Liver (tissue), 9 donors: ENCODE data around the gene E2F2. TPM values are rescaled to one million over a fixed set of nuclear protein-coding genes. Genes with fewer than 3 reads are reported as not detected.

ENCODE experiments used
- DNase-seq: peaks from one replicate; pipeline ENCODE4 v3.0.0-alpha.2; 2017; ENCODE audit warnings: low spot score
- H3K27ac ChIP-seq, 2 donors: one replicate each; pipeline ENCODE4 v1.7.0; 2013; ENCODE audit warnings: inconsistent platforms in 2 of 2, low read length in 2 of 2, control low read depth in 1 of 2, low read depth in 1 of 2, mild to moderate bottlenecking in 1 of 2
- H3K27me3 ChIP-seq, 4 donors: one replicate each; pipeline versions ENCODE4 v1.6.1 to v1.7.0; 2013; ENCODE audit warnings: low read length in 3 of 4, inconsistent platforms in 1 of 4, mild to moderate bottlenecking in 1 of 4, moderate library complexity in 1 of 4; ENCODE audit not compliant: control insufficient read depth in 4 of 4, insufficient read depth in 4 of 4
- H3K36me3 ChIP-seq, 4 donors: one replicate each; pipeline versions ENCODE4 v1.6.1 to v1.7.0; 2013; ENCODE audit warnings: low read length in 3 of 4, mild to moderate bottlenecking in 3 of 4, low read depth in 1 of 4, moderate library complexity in 1 of 4; ENCODE audit not compliant: control insufficient read depth in 4 of 4, insufficient read depth in 3 of 4
- H3K4me1 ChIP-seq, 4 donors: one replicate each; pipeline versions ENCODE4 v1.6.1 to v1.7.0; 2013; ENCODE audit warnings: low read length in 3 of 4, mild to moderate bottlenecking in 3 of 4, moderate library complexity in 1 of 4; ENCODE audit not compliant: control insufficient read depth in 4 of 4, insufficient read depth in 4 of 4
- H3K4me3 ChIP-seq, 3 donors: one replicate each; pipeline versions ENCODE4 v1.6.1 to v1.7.0; 2013; ENCODE audit warnings: low read length in 3 of 3, control low read depth in 1 of 3, low read depth in 1 of 3, mild to moderate bottlenecking in 1 of 3
- H3K9ac ChIP-seq, 2 donors: one replicate each; pipeline ENCODE4 v1.7.0; 2013; ENCODE audit warnings: low read length in 2 of 2, mild to moderate bottlenecking in 2 of 2, moderate library complexity in 2 of 2, control low read depth in 1 of 2, low read depth in 1 of 2
- H3K9me3 ChIP-seq, 4 donors: one replicate each; pipeline versions ENCODE4 v1.6.1 to v1.7.0; 2013; ENCODE audit warnings: low read length in 3 of 4; ENCODE audit not compliant: control insufficient read depth in 4 of 4
- EGR1 ChIP-seq, 2 donors: IDR thresholded peaks; 2 replicates each; pipeline ENCODE4 v1.6.1; 2016 to 2018; ENCODE audit warnings: antibody characterized with exemption in 2 of 2, low read depth in 2 of 2
- FOXA1 ChIP-seq: IDR thresholded peaks from 2 replicates; pipeline ENCODE4 v1.6.1; 2016; ENCODE audit warnings: antibody characterized with exemption
- FOXA2 ChIP-seq: IDR thresholded peaks from 2 replicates; pipeline ENCODE4 v1.6.1; 2016; ENCODE audit warnings: antibody characterized with exemption
- GABPA ChIP-seq, 2 donors: IDR thresholded peaks in 1 of 2; conservative IDR thresholded peaks in 1 of 2; 2 replicates each; pipeline ENCODE4 v1.6.1; 2016; ENCODE audit warnings: antibody characterized with exemption in 2 of 2, mild to moderate bottlenecking in 1 of 2, moderate library complexity in 1 of 2
- HNF4A ChIP-seq, 2 donors: conservative IDR thresholded peaks; 2 replicates each; pipeline ENCODE4 v1.6.1; 2016; ENCODE audit warnings: antibody characterized with exemption in 2 of 2, mild to moderate bottlenecking in 2 of 2
- HNF4G ChIP-seq: IDR thresholded peaks from 2 replicates; pipeline ENCODE4 v1.6.1; 2016; ENCODE audit warnings: antibody characterized with exemption
- JUND ChIP-seq, 2 donors: IDR thresholded peaks; 2 replicates each; pipeline ENCODE4 v1.6.1; 2016; ENCODE audit warnings: antibody characterized with exemption in 2 of 2
- MAX ChIP-seq: IDR thresholded peaks from 2 replicates; pipeline ENCODE4 v1.6.1; 2016; ENCODE audit warnings: antibody characterized with exemption
- NR2F2 ChIP-seq: IDR thresholded peaks from 2 replicates; pipeline ENCODE4 v1.6.1; 2016; ENCODE audit warnings: antibody characterized with exemption
- RAD21 ChIP-seq, 2 donors: IDR thresholded peaks; 2 replicates each; pipeline ENCODE4 v1.6.1; 2016; ENCODE audit warnings: antibody characterized with exemption in 2 of 2, mild to moderate bottlenecking in 2 of 2
- REST ChIP-seq: IDR thresholded peaks from 2 replicates; pipeline ENCODE4 v1.6.1; 2016; ENCODE audit warnings: antibody characterized with exemption, mild to moderate bottlenecking
- RXRA ChIP-seq, 2 donors: IDR thresholded peaks; 2 replicates each; pipeline ENCODE4 v1.6.1; 2017 to 2018; ENCODE audit warnings: antibody characterized with exemption in 2 of 2, mild to moderate bottlenecking in 1 of 2
- SP1 ChIP-seq: IDR thresholded peaks from 2 replicates; pipeline ENCODE4 v1.6.1; 2018; ENCODE audit warnings: antibody characterized with exemption, mild to moderate bottlenecking
- TAF1 ChIP-seq: conservative IDR thresholded peaks from 2 replicates; pipeline ENCODE4 v1.6.1; 2016; ENCODE audit warnings: antibody characterized with exemption, mild to moderate bottlenecking
- YY1 ChIP-seq: IDR thresholded peaks from 2 replicates; pipeline ENCODE4 v1.6.1; 2016; ENCODE audit warnings: antibody characterized with exemption, mild to moderate bottlenecking
- WGBS: extraction: QIAGEN DNeasy Blood & Tissue Kit; methylation state at CpG from one replicate; pipeline ENCODE4 v1.1.7; 2013; 5-methylcytosine and 5-hydroxymethylcytosine counted together
- polyA plus RNA-seq, 2 donors: library from polyadenylated mRNA; stranded (reverse) in 1 of 2; unstranded in 1 of 2; fragments of 200-250 nt in 1 of 2; fragments of >200 nt in 1 of 2; fragmentation: Nextera tagmentation in 1 of 2; extraction: Ambion mirVana in 1 of 2; gene quantifications; one replicate each; pipeline versions ENCODE4 v1.2.1 to v1.2.3, GENCODE V29; 2013 to 2015
- total RNA-seq, 2 donors: library from RNA; depleted of rRNA; stranded (reverse); fragments of >200 nt; gene quantifications; one replicate each; pipeline ENCODE4 v1.2.3, GENCODE V29; 2014
- TF ChIP-seq, protein P1 (sequence below): IDR thresholded peaks from 2 replicates; pipeline ENCODE4 v1.6.1; 2016; ENCODE audit warnings: antibody characterized with exemption
- TF ChIP-seq, protein P2 (sequence below): IDR thresholded peaks from 2 replicates; pipeline ENCODE4 v1.6.1; 2016; ENCODE audit warnings: antibody characterized with exemption
- TF ChIP-seq, protein P3 (sequence below): fragments of 150-350 bp; IDR thresholded peaks from 2 replicates; pipeline ENCODE4 v1.5.1; 2017; ENCODE audit warnings: improper control_type of control experiment, low read depth, low read length; ENCODE audit not compliant: missing input control
- donor health status: healthy.
- donor health status: healthy.
- donor health status: healthy.
- donor health status: healthy.
- donor health status: healthy.

The E2F2 gene
- total and polyA plus RNA-seq, 4 donors: 0.08 to 79.9 (median 0.44) TPM

DNA sequence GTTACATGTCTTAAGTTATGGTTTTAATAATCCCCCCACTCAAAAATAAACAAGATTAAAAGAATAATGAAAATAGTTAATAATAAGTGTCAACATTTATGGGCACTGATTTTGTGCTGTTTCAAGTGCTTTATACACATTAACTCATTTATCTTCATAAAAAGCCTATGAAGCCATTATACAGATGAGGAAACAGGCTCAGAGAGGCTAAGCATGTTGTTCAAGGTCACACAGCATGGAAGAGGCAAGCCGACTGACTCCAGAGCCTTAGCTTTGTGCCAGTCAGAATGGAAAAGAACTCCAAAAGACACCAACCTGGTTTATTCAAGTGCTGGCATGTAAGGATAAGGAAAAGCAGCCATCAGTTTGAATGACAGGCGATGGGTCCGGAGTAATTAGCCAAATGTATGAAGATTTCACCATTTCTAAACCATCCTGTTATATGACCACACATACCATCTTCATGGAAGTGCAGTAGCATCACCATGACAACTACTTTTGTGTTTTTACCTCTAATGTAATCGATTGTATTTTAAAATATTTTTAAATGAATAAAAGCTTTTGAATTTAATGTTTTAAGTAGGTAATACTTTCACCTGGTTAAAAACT lies 42.6 kb upstream of the E2F2 start:
- WGBS: 83% methylated on average over 4 of the region's 4 CpGs
- Histone ChIP-seq H3K27ac (no peak overlapping the region), H3K4me1 (no peaks in the 10 kb centered on the region), H3K4me3 (no peak overlapping the region), H3K9me3 (no peaks in the 10 kb centered on the region), H3K9ac (no peak overlapping the region), H3K36me3 (no peaks in the 10 kb centered on the region), H3K27me3 (peaks cover 0 to 3% (median 1%) of the 10 kb centered on the region in 4 donors)
- DNase-seq: no peak
- no peak for TF ChIP-seq RAD21 (IDR thresholded peaks at IDR 0.05)
- TF ChIP-seq FOXA2: no peak
- TF ChIP-seq MAX: no peak
- TF ChIP-seq, protein P1, sequence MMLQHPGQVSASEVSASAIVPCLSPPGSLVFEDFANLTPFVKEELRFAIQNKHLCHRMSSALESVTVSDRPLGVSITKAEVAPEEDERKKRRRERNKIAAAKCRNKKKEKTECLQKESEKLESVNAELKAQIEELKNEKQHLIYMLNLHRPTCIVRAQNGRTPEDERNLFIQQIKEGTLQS: no peak
- TF ChIP-seq, protein P2, sequence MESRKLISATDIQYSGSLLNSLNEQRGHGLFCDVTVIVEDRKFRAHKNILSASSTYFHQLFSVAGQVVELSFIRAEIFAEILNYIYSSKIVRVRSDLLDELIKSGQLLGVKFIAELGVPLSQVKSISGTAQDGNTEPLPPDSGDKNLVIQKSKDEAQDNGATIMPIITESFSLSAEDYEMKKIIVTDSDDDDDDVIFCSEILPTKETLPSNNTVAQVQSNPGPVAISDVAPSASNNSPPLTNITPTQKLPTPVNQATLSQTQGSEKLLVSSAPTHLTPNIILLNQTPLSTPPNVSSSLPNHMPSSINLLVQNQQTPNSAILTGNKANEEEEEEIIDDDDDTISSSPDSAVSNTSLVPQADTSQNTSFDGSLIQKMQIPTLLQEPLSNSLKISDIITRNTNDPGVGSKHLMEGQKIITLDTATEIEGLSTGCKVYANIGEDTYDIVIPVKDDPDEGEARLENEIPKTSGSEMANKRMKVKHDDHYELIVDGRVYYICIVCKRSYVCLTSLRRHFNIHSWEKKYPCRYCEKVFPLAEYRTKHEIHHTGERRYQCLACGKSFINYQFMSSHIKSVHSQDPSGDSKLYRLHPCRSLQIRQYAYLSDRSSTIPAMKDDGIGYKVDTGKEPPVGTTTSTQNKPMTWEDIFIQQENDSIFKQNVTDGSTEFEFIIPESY: no peak
- no peak for TF ChIP-seq EGR1 (IDR thresholded peaks at IDR 0.05; ENCODE audit: low read depth in 2 of 2)
- no peak for TF ChIP-seq HNF4A (conservative IDR thresholded peaks at IDR 0.05)
- no peak for TF ChIP-seq GABPA (IDR thresholded peaks at IDR 0.05 in 1 of 2, conservative IDR thresholded peaks at IDR 0.05 in 1 of 2)
- no peak for TF ChIP-seq REST
- no peak for TF ChIP-seq JUND (IDR thresholded peaks at IDR 0.05)
- TF ChIP-seq RXRA (IDR thresholded peaks at IDR 0.05): no peak
- TF ChIP-seq TAF1: no peak
- TF ChIP-seq, protein P3, sequence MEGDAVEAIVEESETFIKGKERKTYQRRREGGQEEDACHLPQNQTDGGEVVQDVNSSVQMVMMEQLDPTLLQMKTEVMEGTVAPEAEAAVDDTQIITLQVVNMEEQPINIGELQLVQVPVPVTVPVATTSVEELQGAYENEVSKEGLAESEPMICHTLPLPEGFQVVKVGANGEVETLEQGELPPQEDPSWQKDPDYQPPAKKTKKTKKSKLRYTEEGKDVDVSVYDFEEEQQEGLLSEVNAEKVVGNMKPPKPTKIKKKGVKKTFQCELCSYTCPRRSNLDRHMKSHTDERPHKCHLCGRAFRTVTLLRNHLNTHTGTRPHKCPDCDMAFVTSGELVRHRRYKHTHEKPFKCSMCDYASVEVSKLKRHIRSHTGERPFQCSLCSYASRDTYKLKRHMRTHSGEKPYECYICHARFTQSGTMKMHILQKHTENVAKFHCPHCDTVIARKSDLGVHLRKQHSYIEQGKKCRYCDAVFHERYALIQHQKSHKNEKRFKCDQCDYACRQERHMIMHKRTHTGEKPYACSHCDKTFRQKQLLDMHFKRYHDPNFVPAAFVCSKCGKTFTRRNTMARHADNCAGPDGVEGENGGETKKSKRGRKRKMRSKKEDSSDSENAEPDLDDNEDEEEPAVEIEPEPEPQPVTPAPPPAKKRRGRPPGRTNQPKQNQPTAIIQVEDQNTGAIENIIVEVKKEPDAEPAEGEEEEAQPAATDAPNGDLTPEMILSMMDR: no peak
- TF ChIP-seq NR2F2: no peak
- no peak for TF ChIP-seq SP1
- TF ChIP-seq HNF4G: no peak
- no peak for TF ChIP-seq FOXA1
- TF ChIP-seq YY1: no peak
